IPS-NIHi11 (cell line): Measurements from ENCODE around the gene ARHGAP29.

Experiments
- DNase-seq: peaks from one replicate; pipeline ENCODE4 v3.0.0; 2012; ENCODE audit warnings: mixed read lengths, low spot score

ARHGAP29 gene

DNA sequence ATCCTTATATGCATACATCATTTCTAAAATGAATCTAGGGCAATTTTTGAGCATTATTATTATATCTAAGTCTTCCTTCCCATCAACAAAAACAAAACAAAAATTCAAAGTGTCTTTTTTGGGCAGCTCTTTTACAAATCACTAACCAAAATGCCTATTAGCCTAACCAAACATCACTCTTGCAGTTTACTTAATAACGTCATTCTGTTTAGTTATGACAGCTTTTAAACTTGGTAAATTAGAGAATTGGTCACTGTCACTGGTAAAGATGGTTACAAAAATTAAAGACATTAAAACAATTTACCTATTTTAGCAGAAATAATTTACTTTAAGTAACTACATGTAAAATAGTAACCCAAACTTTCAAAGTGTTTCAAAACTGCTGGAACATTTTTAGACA, 2.8 kb downstream of the ARHGAP29 start:
- no peak for DNase-seq

DNA sequence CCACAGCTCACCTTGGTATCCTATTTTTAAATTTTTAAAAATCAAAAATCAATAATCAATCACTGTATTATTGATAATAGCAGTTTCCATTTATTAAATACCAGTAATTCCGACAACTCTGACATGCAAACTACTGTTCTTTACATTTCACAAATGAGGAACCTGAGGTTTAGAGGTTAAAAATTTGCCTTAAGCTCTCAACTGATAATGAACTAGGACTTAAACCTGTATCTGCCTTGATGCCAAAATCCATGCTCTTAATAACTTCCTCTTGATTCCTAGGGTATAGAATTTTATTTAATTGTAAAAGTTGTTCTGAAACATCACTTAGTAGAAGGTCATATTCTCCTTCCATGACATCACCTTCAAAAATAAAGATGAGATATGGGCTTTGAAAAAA, 5.6 kb downstream of the ARHGAP29 start:
- DNase-seq: no peak

DNA sequence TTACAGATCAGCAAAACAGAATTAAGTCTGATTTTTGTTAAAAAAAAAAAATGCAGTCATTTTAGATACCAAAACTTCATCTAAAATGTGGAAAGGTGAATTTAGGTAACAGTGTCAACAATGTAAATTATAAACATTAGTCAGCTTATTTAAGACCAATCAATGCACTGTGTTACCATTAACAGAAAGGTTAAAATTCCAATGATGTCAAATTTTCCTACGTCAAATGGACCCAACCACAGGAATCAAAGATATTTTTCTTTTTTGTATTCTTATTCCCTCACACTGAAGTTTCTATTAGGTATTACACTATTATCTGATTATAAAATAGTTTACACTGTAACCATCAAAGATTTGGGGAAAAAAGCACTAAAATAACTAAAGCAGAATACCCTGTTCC, 6.5 kb downstream of the ARHGAP29 start:
- no peak for DNase-seq

GRCh38 chr1:94228640-94229375, 8.6 kb downstream of the ARHGAP29 start:
- no peak for DNase-seq

DNA sequence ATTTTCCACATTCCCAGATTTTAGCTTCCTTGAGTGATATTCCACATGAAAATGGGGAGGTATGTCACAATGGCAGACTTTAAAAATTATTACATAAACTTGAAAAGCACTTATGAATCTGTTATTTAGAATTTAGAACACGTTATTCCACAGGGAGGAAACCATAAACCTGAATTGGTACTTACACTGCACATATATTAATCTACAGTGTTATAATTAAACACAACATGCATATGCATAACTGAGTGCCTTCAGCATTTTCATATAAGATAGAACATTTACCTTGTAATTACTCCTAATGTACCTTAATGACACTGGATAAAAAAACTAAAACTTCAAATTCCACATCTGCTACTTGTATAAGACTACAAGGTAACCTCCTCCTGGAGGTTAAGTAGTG, 9.8 kb downstream of the ARHGAP29 start:
- no peak for DNase-seq

DNA sequence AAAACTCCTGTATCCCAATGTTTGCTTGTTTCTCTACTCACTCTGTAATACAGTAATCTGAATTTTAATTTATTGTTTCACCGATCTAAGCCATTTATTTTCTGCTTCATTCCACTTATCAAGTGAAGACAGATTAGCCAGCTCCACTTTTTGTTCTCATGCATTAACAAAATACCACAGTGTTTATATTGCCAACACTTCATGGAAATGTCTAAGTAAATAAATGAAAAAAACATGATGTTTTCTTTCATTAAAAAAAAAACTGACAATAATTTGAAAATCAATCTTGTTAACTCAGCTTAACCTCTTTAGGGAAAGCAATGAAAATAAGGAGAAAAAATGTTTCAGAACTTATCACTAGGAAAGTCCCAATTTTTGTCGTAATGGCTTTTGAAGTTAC, 11.5 kb downstream of the ARHGAP29 start:
- DNase-seq: no peak

DNA sequence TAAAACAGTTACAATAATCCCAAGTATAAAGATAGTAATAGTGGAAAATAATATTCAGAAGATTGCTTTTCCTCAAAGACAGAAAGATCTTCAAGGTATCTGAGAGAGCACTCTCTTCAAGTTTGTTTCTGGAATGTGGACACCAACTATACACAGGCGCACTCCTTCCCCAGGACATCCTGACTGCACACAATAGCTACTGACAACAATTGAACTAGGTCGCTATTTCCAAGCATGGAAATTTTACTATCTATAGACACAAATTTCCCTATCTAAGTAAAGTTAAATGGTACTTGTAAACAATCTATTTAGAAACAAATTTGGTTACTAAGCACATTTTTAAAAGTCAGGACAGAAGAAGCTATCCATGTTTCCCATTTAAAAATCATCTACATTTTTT, 19.1 kb downstream of the ARHGAP29 start:
- DNase-seq: no peak

DNA sequence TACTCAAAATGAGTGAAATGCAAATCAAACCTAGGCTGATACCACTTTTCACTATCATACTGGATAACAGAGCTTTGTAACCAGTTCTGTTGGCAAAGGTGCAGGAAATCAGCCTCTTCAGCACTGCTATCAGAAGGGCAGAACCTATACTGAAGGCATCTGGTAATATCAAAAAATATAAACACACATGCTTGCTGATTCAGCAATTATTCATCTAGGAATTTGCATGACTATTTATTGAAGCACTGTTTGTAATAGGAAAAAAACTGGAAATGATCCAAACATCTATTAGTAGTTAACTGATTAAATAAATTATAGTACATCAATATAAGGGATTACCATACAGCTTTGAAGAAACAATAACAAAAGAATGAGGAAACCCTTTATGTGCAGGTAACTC, 21.4 kb downstream of the ARHGAP29 start:
- DNase-seq: no peak

DNA sequence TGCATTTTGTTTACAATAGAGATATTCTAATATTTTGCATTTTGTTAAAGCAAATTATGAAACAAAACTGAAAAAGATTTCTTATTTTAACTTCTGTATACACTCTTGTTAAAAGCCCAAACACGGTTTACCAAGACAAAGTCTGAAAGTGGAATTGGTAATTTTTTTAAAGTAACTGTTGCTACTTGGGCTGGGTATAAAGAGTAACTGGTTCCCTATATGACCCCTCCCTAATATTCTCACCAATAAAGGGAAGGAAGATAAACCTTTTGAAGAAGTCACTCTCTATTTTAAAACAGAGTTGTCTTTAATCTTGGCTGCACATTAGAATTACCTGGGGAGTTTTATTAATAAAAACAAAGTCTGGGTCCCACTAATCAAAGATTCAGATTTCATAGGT, 27.4 kb downstream of the ARHGAP29 start:
- no peak for DNase-seq

DNA sequence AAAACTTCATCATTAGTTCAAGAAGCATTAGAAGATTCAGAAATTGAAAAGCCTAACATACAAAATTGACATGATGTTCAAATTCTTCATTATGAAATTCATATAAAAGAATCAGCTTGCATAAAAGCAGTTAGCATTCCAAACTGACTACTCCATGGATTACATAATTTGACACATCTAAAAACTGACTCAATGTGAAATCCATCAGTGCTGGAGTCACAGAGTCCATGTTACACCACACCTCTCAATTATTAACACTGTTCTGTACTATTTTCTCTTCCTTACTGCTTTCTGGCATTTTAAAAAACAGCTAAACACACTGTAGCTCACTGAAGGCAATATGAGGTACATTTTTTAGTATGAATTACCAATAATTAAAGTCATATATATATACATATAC, 28.0 kb downstream of the ARHGAP29 start:
- no peak for DNase-seq

GRCh38 chr1:94207695-94208094, 29.7 kb downstream of the ARHGAP29 start:
- DNase-seq: no peak

- no peak for DNase-seq
These were observed 31.7 kb downstream of the ARHGAP29 start for GRCh38 chr1:94205639-94206038.

GRCh38 chr1:94202241-94202640, 35.1 kb downstream of the ARHGAP29 start:
- no peak for DNase-seq

DNA sequence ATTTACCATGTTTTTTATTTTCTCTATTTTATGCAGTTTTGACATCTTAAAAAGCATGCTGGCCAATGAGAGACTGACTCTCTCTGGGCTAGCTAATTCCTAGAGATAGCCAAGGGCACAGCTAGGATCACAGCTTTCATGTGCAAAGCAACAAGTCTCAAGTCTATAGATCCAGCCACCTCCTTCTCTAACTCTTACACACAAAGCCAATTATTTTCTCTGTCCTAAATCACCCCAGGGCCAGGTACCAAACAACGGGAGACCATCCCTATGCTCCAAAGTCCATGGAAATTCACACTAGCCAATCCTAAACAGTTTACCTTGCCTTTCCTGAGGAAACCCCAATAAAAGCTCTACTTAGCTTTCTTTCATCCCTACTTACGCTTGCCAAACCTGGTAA, 38.0 kb downstream of the ARHGAP29 start:
- DNase-seq: peak; percentile 12

DNA sequence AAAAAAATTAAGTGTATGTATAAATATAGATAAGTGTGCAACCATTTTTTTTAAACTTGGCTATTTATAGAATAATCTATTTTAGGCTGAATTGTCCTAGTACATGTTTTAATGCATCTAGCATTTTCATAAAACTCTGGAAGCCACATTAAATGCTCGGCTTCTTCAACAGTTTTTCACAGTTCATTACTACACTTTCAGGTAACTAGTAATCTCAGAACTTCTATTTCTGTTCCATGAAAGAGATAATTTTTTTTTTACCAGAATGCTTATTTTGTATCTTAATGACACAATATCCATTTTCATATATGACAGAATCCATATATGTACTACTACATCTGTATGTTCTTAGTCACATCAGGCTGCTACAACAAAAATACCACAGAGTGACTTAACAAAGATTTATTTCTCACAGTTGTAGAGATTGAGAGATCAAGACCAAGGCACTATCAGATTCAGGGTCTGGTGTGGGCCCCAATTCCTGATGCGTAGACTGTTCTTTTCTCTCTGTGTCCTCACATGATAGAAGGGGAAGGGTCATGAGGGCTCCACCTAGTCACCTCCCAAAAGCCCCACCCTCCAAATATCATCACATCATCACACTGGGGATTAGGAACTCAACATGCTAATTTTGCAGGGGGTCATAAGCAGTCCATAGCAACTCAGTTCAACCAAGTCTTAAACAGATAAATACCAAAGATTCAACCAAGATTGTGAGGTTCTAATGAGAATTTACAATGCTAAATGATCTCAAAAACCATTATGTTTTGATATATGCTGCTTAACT, 43.1 kb downstream of the ARHGAP29 start:
- no peak for DNase-seq

DNA sequence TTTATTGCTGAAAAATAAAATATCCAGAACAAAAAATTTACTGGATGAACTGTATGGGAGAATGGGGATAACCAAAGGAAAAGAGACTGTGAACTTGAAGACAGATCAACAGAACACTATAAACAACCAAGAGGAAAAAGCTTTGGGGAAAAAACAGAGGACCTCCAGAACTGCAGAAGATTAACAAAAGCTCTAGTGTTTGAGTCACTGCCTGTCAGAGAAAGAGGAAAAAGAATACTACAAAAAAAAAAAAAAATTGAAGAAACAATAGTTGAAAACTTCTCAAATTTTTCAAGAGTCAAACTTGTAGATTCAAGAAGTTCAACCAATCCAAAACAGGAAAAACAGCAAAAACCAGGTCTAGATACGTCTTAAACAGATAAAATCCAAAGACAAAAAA, 44.3 kb downstream of the ARHGAP29 start:
- DNase-seq: no peak

- no peak for DNase-seq
These were observed 46.2 kb downstream of the ARHGAP29 start for GRCh38 chr1:94191216-94191615.

GRCh38 chr1:94186946-94187345, 50.4 kb downstream of the ARHGAP29 start:
- no peak for DNase-seq

- DNase-seq: no peak
These were observed 54.1 kb downstream of the ARHGAP29 start for GRCh38 chr1:94183197-94183815.

- no peak for DNase-seq
These were observed 55.2 kb downstream of the ARHGAP29 start for GRCh38 chr1:94182191-94182590.

- DNase-seq: no peak
These were observed 56.7 kb downstream of the ARHGAP29 start for GRCh38 chr1:94180650-94181049.

- no peak for DNase-seq
These were observed 58.5 kb downstream of the ARHGAP29 start for GRCh38 chr1:94178901-94179300.

GRCh38 chr1:94169126-94169525, 68.3 kb downstream of the ARHGAP29 start:
- no peak for DNase-seq
